Esophagus muscularis mucosa (tissue), 4 donors: ENCODE measurements around the gene ARID3A. TPM values are rescaled to one million over a fixed set of nuclear protein-coding genes. Genes with fewer than 3 reads are reported as not detected.

Source experiments
- DNase-seq: peaks from one replicate; pipeline ENCODE4 v3.0.0-alpha.2; 2017; ENCODE audit errors: extremely low spot score
- H3K27ac ChIP-seq, 4 donors: fragments of 200-600 bp; sonication (generic); replicated peaks in 1 of 4; 1 replicate in 3 of 4; 2 replicates in 1 of 4; pipeline ENCODE4 v1.5.1; 2016 to 2019; ENCODE audit warnings: mild to moderate bottlenecking in 1 of 4
- H3K27me3 ChIP-seq, 4 donors: fragments of 200-600 bp; sonication (generic); one replicate each; pipeline versions ENCODE4 v1.5.1 to v1.6.0; 2016 to 2019
- H3K36me3 ChIP-seq, 4 donors: fragments of 200-600 bp; sonication (generic); one replicate each; pipeline ENCODE4 v1.5.1; 2016 to 2019
- H3K4me1 ChIP-seq, 4 donors: fragments of 200-600 bp; sonication (generic); one replicate each; pipeline ENCODE4 v1.5.1; 2016 to 2019
- H3K4me3 ChIP-seq, 4 donors: fragments of 200-600 bp; sonication (generic); 1 replicate in 2 of 4; 2 replicates in 2 of 4; pipeline ENCODE4 v1.5.1; 2016 to 2019; ENCODE audit warnings: mild to moderate bottlenecking in 4 of 4, moderate library complexity in 1 of 4
- H3K9me3 ChIP-seq, 4 donors: fragments of 200-600 bp; sonication (generic); 1 replicate in 3 of 4; 2 replicates in 1 of 4; pipeline ENCODE4 v1.5.1; 2016 to 2019
- CTCF ChIP-seq, 3 experiments: fragments of 200-600 bp in 2 of 3; fragments of 450-650 bp in 1 of 3; sonication (generic) in 2 of 3; IDR thresholded peaks; one replicate each; pipeline ENCODE4 v1.5.1; 2017 to 2019; ENCODE audit warnings: antibody characterized with exemption in 3 of 3, mild to moderate bottlenecking in 2 of 3, moderate library complexity in 1 of 3
- EP300 ChIP-seq: sonication (generic); formaldehyde crosslinking; IDR thresholded peaks from one replicate; pipeline ENCODE4 v1.6.1; 2017; ENCODE audit warnings: antibody characterized with exemption
- POLR2A ChIP-seq: fragments of 450-650 bp; IDR thresholded peaks from one replicate; pipeline ENCODE4 v1.6.1; 2017; ENCODE audit warnings: antibody characterized with exemption, moderate library complexity, mild to moderate bottlenecking, low read depth
- POLR2AphosphoS5 ChIP-seq, 2 donors: sonication (generic); formaldehyde crosslinking; IDR thresholded peaks; one replicate each; pipeline ENCODE4 v1.6.1; 2017; ENCODE audit warnings: antibody characterized with exemption in 2 of 2
- WGBS: methylation state at CpG from one replicate; pipeline ENCODE4 v1.1.5; 2018; 5-methylcytosine and 5-hydroxymethylcytosine counted together
- intact Hi-C: fragments of 100-400 bp; cut with DNase I; formaldehyde crosslinking; loops from one replicate; pipeline ENCODE4 v1.15.1; 2023
- total RNA-seq, 4 donors: library from RNA; depleted of rRNA; stranded (reverse); fragments of >200 nt; gene quantifications; one replicate each; pipeline versions ENCODE4 v1.1.0 to v1.2.1, GENCODE V29; 2016

The ARID3A gene
- total RNA-seq, 4 donors from 2014 or later, result 2.9 to 8.4 (median 5.0) TPM

DNA sequence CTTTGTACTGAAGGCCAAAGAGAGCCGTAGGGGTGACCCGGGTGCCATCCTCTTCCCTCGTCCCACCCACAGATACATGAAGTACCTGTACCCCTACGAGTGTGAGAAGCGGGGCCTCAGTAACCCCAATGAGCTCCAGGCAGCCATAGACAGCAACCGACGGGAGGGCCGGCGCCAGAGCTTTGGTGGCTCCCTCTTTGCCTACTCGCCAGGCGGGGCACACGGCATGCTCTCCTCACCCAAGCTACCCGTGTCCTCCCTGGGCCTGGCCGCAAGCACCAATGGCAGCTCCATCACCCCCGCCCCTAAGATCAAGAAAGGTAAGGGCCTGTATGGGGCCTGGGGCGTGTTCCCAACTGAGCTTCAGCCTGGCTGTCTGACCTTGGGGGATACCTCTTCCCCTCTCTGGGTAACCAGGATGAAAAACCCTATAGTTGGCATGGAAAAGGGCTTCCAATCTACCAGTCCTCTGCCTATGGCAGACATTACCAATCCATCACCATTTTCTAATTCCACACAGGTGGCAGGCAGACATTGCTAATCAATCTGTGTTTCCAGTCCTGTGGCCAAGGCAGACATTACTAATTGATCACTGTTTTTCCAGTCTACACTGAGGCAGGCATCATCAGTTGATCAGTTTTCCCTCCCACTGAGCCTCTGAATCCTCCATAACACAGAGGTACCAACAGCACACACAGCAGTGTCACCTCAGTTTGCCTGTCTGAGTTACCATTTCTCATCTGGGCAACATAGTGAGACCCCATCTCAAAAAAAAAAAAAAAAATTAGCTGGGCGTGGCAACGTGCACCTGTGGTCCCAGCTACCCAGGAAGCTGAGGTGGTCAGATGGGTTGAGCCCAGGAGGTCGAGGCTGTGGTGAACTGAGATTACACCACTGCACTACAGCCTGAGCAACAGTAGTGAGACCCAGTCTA is 39.2 kb downstream of the ARID3A start:
- H3K4me1 ChIP-seq, result no peaks in the 10 kb centered on the region
- H3K27ac ChIP-seq, result no peak overlapping the region
- H3K4me3 ChIP-seq, result no peak overlapping the region
- no peaks in the 10 kb centered on the region for H3K27me3 ChIP-seq
- no peaks in the 10 kb centered on the region for H3K9me3 ChIP-seq
- intact Hi-C loops, result no loop called here
- no peak for DNase-seq
- WGBS, result 97% methylated on average over 19 of the region's 19 CpGs
- peaks cover 19 to 63% (median 50%) of the 10 kb centered on the region in 4 donors for H3K36me3 ChIP-seq
- TF ChIP-seq EP300 (no peak), POLR2AphosphoS5 (IDR thresholded peaks at IDR 0.05) (no peak), POLR2A (no peak), CTCF (IDR thresholded peaks at IDR 0.05) (no peak)

DNA sequence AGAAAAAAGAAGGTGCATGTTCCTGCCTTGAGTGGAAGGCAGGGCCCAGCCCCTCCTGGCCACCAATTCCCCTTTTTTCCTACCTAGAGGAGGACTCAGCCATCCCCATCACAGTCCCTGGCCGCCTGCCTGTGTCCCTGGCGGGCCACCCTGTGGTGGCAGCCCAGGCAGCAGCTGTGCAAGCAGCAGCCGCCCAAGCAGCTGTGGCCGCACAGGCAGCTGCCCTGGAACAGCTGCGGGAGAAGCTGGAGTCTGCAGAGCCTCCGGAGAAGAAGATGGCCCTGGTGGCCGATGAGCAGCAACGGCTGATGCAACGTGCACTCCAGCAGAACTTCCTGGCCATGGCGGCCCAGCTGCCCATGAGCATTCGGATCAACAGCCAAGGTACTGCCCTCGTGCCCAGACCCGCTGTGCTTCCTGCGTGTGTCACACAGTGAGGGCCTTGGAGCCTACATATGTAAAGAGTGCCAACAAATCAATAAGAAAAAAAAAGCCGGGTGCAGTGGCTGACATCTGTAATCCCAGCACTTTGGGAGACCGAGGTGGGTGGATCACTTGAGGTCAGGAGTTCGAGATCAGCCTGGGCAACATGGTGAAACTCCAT is 40.8 kb downstream of the ARID3A start:
- no peak for DNase-seq
- intact Hi-C loops, result no loop called here
- WGBS, result 90% methylated on average over 17 of the region's 17 CpGs
- Histone ChIP-seq H3K4me3 (no peak overlapping the region), H3K27ac (no peak overlapping the region), H3K4me1 (no peaks in the 10 kb centered on the region), H3K36me3 (peaks cover 31 to 67% (median 59%) of the 10 kb centered on the region in 4 donors), H3K9me3 (peaks cover 0 to 11% (median 8%) of the 10 kb centered on the region in 4 donors), H3K27me3 (no peaks in the 10 kb centered on the region)
- no peak for TF ChIP-seq POLR2AphosphoS5 (IDR thresholded peaks at IDR 0.05)
- no peak for TF ChIP-seq EP300
- no peak for TF ChIP-seq POLR2A
- TF ChIP-seq CTCF (IDR thresholded peaks at IDR 0.05), result no peak

- 97% methylated on average over 13 of the region's 14 CpGs for WGBS
- Histone ChIP-seq H3K27me3 (no peaks in the 10 kb centered on the region), H3K27ac (no peak overlapping the region), H3K4me3 (no peak overlapping the region), H3K9me3 (peaks cover 0 to 11% (median 8%) of the 10 kb centered on the region in 4 donors), H3K4me1 (no peaks in the 10 kb centered on the region), H3K36me3 (peaks cover 35 to 60% (median 49%) of the 10 kb centered on the region in 4 donors)
- DNase-seq, result no peak
- intact Hi-C loops, result no loop called here
- TF ChIP-seq POLR2A (no peak), CTCF (IDR thresholded peaks at IDR 0.05) (peak in 2 of 3 experiments; percentile 17 to 37), EP300 (no peak), POLR2AphosphoS5 (IDR thresholded peaks at IDR 0.05) (no peak)
Observed at GRCh38 chr19:970695-971094, 44.9 kb downstream of the ARID3A start.

DNA sequence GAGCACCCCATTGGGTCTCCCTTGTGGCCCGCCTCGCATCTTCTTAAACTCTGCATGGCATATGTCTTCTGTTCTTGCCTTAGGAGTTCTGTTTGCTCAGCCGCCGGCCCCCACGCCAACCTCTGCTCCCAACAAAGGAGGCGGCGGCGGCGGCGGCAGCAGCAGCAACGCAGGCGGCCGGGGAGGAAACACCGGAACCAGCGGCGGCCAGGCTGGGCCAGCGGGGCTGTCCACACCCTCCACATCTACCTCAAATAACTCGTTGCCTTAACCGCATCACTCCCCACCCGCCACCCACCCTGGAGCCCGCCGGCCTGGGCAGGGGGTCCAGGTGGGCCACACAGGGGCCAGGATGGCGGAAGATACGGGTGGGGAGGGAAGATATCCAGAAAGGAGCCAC is 46.0 kb downstream of the ARID3A start:
- intact Hi-C loops, result no loop called here
- Histone ChIP-seq H3K36me3 (peaks cover 28 to 55% (median 44%) of the 10 kb centered on the region in 4 donors), H3K27ac (no peak overlapping the region), H3K9me3 (peaks cover 0 to 11% (median 8%) of the 10 kb centered on the region in 4 donors), H3K4me1 (no peaks in the 10 kb centered on the region), H3K27me3 (no peaks in the 10 kb centered on the region), H3K4me3 (no peak overlapping the region)
- DNase-seq, result no peak
- WGBS, result 96% methylated on average over 23 of the region's 24 CpGs
- TF ChIP-seq POLR2A (no peak), EP300 (no peak), CTCF (IDR thresholded peaks at IDR 0.05) (no peak), POLR2AphosphoS5 (IDR thresholded peaks at IDR 0.05) (no peak)
